GM18861 (cell line): Measurements from ENCODE around the gene LARGE2.
"Not testable (repeated sequence)": the region's sequence is repeated elsewhere in the genome, so short reads cannot be mapped to it uniquely, and the experiment has no call there.

Experiments
- ATAC-seq: cut with Tn5 transposase; IDR thresholded peaks from one replicate; pipeline ENCODE4 v1.9.1; 2021; ENCODE audit not compliant: unreplicated experiment

The LARGE2 gene

GRCh38 chr11:45895553-45896259 lies 26.8 kb upstream of the LARGE2 start:
- no peak for ATAC-seq

- ATAC-seq, result no peak
These were observed 26.0 kb upstream of the LARGE2 start for GRCh38 chr11:45896422-45896984.

DNA sequence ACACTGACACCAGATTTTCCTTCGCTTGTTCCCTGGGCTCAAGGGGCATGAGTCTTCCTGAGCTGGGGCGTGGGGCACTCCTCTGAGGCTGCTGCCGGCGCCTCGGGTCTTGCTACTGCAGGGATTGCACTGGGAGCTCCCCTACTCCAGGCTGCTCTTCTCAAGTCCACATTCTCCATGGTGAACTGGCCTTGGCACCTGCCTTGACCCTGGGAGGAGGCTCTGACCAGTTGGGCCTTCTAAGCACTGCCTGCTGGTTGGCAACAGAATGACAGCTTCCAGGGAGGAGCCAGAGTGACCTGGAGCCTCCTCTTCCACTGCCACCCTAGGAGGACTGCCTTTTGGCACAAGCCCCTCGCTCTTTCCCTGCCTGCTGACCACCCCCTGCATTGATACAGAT lies 24.9 kb upstream of the LARGE2 start:
- no peak for ATAC-seq

DNA sequence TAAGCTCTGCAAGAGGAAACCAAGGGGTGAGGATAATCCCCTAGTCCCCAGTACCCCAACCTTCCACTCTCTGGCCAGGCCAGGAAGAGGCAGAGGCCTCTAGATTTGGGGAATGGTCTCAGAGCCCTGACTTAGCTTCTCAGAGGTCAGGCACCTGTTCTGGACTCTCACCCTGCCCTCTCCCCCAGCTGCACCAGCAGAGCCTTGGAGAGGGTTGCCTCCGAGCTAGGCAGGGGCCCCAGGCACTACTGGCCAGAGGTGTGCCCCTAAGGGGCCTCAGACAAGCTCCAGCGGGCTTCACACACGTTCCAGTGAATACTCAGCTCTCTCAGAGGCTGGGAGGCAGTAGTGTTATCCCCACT lies 23.4 kb upstream of the LARGE2 start:
- no peak for ATAC-seq

- ATAC-seq, result no peak
These were observed 22.8 kb upstream of the LARGE2 start for GRCh38 chr11:45899448-45900174.

- not testable (repeated sequence) for ATAC-seq
These were observed 22.2 kb upstream of the LARGE2 start for GRCh38 chr11:45900175-45900800.

- no peak for ATAC-seq
These were observed 21.4 kb upstream of the LARGE2 start for GRCh38 chr11:45900916-45901617.

DNA sequence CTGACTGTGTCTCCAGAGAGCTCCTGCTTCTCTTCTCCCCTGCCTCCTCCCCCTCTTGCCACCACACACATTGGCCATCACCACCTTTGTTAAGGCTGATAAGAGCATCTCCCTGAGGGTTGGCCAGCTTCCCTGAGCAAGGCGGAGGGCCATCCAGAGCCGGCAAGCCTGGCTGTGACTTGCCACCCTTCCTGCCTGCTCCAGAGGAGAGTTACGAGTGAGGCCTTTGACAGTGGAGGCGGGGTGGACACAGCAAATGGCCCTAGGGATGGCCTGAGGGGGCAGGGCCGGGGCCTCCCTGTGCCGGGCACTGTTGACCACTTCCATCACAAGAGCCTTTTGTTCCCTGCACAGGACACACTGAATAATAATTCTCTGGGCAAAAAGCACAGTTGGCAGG lies 20.8 kb upstream of the LARGE2 start:
- ATAC-seq, result no peak

- ATAC-seq, result no peak
These were observed 19.7 kb upstream of the LARGE2 start for GRCh38 chr11:45902452-45903380.

DNA sequence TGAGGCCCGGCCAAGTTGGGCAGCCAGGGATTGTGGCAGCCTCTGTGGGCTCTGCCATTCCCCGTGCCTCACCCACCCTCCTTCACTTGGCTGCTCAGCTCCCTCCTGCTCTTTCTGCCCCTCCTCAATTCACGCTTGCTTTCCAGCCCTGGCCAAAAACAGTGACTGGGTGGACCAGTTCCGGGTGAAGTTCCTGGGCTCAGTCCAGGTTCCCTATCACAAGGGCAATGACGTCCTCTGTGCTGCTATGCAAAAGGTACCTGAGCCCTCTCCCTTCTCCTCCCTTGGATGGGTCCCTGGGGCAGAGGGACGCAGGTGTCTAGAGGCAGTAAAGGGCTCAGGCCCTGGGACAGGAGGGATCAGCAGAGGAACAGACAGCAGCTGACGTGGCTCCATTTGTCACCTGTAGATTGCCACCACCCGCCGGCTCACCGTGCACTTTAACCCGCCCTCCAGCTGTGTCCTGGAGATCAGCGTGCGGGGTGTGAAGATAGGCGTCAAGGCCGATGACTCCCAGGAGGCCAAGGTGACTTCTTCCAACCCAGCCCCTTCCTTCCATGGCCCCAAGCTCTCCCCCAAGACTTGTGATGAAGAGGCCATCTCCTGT lies 18.0 kb upstream of the LARGE2 start:
- ATAC-seq, result no peak

GRCh38 chr11:45905095-45905494 lies 17.4 kb upstream of the LARGE2 start:
- no peak for ATAC-seq

- not testable (repeated sequence) for ATAC-seq
These were observed 16.9 kb upstream of the LARGE2 start for GRCh38 chr11:45905576-45905975.

- ATAC-seq, result no peak
These were observed 16.3 kb upstream of the LARGE2 start for GRCh38 chr11:45906096-45906682.

DNA sequence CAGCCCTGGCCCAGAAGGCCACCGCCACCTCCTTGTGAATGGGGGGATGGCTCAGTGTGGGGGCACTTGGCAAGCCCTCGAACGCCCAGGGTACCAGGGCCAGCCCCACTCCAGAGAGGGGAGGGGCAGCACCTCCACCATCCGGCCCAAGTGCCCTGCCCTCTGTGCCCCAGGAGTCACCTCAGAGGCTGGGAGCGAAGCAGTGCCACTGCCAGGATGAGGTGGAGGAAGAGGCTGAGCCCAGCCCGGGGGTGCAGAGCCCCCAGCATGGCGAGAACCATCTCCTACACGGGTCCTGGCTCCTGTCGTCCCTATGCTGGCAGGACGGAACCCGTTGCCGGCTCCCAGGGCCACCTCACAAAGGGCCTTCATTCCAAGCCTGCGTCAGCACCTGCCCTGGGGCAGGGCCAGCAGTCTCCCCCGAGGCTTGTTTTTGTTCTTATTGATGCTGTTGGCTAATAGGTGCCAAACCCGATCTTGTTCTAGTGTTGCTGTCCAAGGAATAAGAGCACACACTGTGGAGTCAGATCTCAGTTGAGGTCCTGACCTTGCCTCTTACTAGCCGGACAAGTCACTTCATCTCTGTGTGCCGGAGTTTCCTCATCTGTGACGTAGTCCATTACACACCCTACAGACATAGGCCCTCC lies 15.4 kb upstream of the LARGE2 start, which contains the start of gene FREY1:
Gene FREY1, minus strand, starts transcription at position 307 of the 647 bp plus-strand sequence. Its CDS starts 26 bp downstream, at position 281.
- ATAC-seq, result no peak

DNA sequence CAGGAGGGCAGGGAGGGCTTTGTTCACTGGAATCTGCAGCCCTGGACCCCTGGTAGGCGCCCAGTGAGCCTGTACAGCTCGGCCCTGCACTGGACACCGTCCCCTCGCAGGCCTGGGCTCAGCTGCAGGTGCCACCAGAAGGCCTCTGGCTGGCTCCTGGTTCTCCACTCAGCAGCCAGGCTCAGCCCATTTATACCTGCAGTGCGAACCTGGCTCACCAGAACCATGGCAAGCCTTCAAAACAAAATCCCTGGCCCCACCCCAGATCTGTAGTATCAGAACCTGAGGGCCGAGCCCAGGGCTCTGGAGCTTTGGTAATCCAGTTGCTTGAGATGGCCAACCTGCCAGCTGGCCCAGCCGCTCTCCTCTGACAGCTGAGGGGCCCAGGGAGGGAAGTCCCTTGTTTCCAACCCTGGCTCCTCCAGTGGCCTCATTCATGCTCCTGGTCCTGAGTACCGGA lies 14.5 kb upstream of the LARGE2 start:
- no peak for ATAC-seq

GRCh38 chr11:45909594-45910475 lies 12.6 kb upstream of the LARGE2 start:
- ATAC-seq, result no peak

DNA sequence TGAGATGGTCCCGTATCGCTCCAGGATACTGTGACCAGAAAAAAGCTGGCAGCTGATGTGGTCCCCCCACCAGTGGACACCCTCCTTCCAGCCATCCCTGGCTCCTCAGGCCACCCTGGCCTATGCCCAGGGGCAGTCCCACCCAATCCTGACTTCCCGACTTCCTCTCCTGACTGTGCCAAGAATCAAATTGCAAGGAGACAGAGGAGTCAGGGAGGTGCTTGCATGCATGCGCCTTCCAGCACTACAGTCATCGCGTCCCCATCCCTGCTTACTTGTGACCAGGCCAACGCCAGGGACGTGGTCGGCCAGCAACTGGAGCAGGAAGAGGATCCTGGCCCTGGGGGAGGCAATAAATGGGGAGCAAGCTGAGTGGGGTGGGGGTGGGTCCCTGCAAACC lies 11.8 kb upstream of the LARGE2 start:
- no peak for ATAC-seq

DNA sequence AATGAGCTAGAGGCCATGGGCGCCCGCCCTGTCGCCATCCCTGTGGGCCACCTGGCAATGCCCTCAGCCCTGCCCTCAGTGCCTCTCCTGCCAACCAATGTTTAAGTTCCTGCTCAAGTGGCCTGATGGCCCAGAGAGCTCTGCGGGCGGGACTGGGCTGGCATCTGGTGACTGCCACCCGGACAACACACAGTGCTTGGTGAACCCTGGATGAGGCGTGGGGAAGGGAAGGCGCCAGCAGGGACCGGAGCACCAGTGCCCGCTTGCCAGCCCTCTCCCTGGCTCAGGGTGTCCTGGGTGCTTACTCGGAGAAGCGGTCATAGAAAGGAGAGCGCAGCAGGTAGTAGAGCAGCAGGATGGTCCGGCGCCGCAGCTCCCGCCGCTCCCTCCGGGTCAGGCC lies 8.9 kb upstream of the LARGE2 start:
- no peak for ATAC-seq
